ENCODE measurements around the gene VSTM2L. TPM values are rescaled to one million over a fixed set of nuclear protein-coding genes. Genes with fewer than 3 reads are reported as not detected.

The VSTM2L gene
- polyA plus RNA-seq, 2 of the 4 experiments (the other 2 are of a cell fraction) = 2.0 to 5.8 TPM

DNA sequence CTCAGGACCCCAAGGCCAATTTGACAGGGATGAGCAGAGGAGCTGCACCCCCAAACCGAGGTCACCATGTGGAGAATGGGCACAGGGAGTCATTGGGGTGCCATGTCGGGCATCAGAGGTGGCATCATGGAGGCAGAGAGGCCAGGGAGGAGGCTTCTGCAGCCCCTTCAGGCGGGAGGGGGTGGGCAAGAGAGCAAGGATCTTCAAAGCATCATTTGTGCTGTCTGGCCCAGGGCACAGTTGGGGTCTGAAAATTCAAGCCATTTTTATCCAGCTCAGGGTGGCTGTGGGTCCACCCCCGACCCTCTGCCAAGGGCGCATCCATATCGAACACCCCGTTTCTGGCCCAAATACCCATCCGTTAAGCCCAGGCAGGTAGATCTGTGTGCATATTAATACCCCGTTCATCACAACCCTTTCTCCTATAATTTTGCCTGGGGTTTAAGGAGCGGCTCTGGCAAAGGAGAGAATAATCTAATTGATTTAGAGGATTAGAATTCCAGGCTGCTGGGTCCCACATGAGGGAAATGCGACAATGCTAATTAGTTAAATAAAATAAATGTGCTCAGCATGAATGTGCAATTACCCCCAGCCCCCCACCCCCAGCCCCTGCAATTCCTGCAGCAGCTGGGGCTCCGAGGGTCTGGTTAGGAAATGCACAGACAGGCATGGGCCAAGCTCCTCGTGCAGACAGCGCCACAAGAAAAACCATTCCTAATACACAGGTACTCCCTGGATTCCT, 31.9 kb downstream of the VSTM2L start (continued):
- TF ChIP-seq, protein P1, sequence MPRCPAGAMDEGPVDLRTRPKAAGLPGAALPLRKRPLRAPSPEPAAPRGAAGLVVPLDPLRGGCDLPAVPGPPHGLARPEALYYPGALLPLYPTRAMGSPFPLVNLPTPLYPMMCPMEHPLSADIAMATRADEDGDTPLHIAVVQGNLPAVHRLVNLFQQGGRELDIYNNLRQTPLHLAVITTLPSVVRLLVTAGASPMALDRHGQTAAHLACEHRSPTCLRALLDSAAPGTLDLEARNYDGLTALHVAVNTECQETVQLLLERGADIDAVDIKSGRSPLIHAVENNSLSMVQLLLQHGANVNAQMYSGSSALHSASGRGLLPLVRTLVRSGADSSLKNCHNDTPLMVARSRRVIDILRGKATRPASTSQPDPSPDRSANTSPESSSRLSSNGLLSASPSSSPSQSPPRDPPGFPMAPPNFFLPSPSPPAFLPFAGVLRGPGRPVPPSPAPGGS (IDR thresholded peaks at IDR 0.05) = no peak
- TF ChIP-seq MAFK (IDR thresholded peaks at IDR 0.05; ENCODE audit: partially characterized antibody) (no peak), ZSCAN20 (CRISPR knock-in tag; IDR thresholded peaks at IDR 0.05) (no peak), ZFP36 (IDR thresholded peaks at IDR 0.05; ENCODE audit: borderline replicate concordance, partially characterized antibody) (no peak), NR3C1 (IDR thresholded peaks at IDR 0.05) (no peak), KDM1A (IDR thresholded peaks at IDR 0.05; ENCODE audit: low read depth) (no peak)

DNA sequence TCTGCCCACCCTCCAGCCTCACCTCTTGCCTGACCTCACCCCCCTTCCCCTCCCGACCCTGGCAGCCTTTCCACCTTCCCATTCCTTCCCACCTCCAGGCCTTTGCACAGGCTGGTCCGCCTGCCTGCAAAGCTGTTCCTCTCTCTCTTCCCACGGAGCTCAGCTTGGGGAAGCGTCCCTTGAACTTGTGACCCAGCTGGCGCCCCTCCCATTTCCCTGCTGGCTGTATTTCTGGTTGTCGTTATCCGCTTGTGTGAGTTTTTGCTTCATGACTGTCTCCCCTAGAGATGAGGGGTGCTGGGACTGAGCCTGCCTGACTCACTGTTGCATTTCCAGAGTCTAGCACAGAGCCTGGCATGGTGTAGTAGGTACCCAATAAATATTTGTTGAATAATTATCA, 32.5 kb downstream of the VSTM2L start:
- Histone ChIP-seq H3K27ac (no peak overlapping the region), H3K4me3 (no peak overlapping the region), H3K9me3 (no peaks in the 10 kb centered on the region), H3K4me1 (no peaks in the 10 kb centered on the region), H3K4me2 (no peak overlapping the region)
- TF ChIP-seq MAZ (IDR thresholded peaks at IDR 0.05; ENCODE audit: borderline replicate concordance, low read depth, low read length) (no peak), ZSCAN20 (CRISPR knock-in tag; IDR thresholded peaks at IDR 0.05) (no peak), BHLHE40 (IDR thresholded peaks at IDR 0.05; ENCODE audit: low read depth, low read length) (no peak)
- TF ChIP-seq, protein P2, sequence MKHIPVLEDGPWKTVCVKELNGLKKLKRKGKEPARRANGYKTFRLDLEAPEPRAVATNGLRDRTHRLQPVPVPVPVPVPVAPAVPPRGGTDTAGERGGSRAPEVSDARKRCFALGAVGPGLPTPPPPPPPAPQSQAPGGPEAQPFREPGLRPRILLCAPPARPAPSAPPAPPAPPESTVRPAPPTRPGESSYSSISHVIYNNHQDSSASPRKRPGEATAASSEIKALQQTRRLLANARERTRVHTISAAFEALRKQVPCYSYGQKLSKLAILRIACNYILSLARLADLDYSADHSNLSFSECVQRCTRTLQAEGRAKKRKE (CRISPR knock-in tag; IDR thresholded peaks at IDR 0.05; ENCODE audit: low read depth) = no peak
- WGBS (ENCODE audit: missing lambda C conversion rate) = 55% methylated on average over 7 of the region's 7 CpGs
- ATAC-seq (no peak), DNase-seq (ENCODE audit: low read depth in 1 of 2, low spot score in 1 of 2) (no peak), FAIRE-seq (no peak)
- POLR2A ChIA-PET = no interaction called here
- CTCF ChIA-PET = no interaction called here

DNA sequence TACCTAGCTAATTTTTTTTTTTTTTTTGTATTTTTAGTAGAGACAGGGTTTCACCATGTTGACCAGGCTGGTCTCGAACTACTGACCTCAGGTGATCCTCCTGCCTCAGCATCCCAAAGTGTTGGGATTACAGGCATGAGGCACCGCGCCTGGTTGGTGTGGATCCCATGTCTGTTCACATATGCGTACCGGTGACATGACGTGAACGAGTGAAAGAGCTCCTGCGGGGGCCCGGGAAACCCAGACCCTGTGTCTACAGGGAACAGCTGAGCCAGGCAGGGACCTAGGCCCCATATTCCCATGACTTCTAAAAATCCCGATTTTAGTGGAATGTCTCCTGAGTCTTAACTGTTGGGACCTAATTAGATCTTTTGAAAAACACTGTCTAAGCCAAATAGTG, 33.1 kb downstream of the VSTM2L start:
- ChIA-PET POLR2A (no interaction called here), CTCF (no interaction called here)
- Histone ChIP-seq H3K4me2 (no peak overlapping the region), H3K4me3 (no peak overlapping the region), H3K9me3 (no peaks in the 10 kb centered on the region), H3K4me1 (no peaks in the 10 kb centered on the region), H3K27ac (no peak overlapping the region)
- no peak for DNase-seq (ENCODE audit: low read depth in 1 of 2, low spot score in 1 of 2)
- no peak for ATAC-seq
- WGBS (ENCODE audit: missing lambda C conversion rate) = 86% methylated on average over 10 of the region's 10 CpGs
- TF ChIP-seq ZSCAN20 (CRISPR knock-in tag; IDR thresholded peaks at IDR 0.05) (no peak), SMC3 (IDR thresholded peaks at IDR 0.05) (no peak)
- TF ChIP-seq, protein P3, sequence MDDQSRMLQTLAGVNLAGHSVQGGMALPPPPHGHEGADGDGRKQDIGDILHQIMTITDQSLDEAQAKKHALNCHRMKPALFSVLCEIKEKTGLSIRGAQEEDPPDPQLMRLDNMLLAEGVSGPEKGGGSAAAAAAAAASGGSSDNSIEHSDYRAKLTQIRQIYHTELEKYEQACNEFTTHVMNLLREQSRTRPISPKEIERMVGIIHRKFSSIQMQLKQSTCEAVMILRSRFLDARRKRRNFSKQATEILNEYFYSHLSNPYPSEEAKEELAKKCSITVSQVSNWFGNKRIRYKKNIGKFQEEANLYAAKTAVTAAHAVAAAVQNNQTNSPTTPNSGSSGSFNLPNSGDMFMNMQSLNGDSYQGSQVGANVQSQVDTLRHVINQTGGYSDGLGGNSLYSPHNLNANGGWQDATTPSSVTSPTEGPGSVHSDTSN (IDR thresholded peaks at IDR 0.05) = no peak
- FAIRE-seq = no peak

DNA sequence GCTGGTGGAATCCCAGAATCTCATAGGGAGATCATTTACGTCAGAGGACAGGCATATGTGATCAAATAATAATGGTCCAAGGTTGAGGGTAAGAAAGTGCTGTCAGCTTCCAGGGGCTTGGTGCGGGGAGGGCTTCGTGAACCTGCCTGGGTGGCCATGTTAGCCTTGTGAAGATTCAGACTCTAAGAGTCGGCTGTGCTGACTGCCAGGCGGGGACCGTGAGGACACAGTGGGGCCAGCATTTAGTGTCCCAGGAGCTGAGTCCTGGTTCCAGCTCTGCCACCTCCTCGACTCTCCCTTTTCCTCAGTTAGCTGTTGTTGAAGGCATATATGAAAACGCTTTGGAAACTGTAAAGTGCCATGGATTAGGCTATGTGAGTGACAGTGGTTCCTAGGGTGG, 33.5 kb downstream of the VSTM2L start:
- WGBS (ENCODE audit: missing lambda C conversion rate) = 77% methylated on average over 8 of the region's 8 CpGs
- ChIA-PET CTCF (interaction anchor here (1.4 kb wide), 1 partner anchor 121 kb away, joined by 5 read pairs; no protein-coding TSS in a partner anchor), POLR2A (no interaction called here)
- no peak overlapping the region for H3K27ac ChIP-seq
- no peaks in the 10 kb centered on the region for H3K4me1 ChIP-seq
- FAIRE-seq = no peak
- H3K4me3 ChIP-seq = no peak overlapping the region
- ATAC-seq = no peak
- TF ChIP-seq PHF8 (IDR thresholded peaks at IDR 0.05; ENCODE audit: borderline replicate concordance, low read depth) (no peak), CBX8 (IDR thresholded peaks at IDR 0.05) (no peak), MYC (IDR thresholded peaks at IDR 0.05; ENCODE audit: borderline replicate concordance, low read length) (no peak), EHMT2 (IDR thresholded peaks at IDR 0.05; ENCODE audit: low read depth) (no peak), ZNF302 (CRISPR knock-in tag; IDR thresholded peaks at IDR 0.05) (no peak), EHF (CRISPR knock-in tag; IDR thresholded peaks at IDR 0.05) (no peak)
- DNase-seq (ENCODE audit: low read depth in 1 of 2, low spot score in 1 of 2) = no peak
- H3K9me3 ChIP-seq = no peaks in the 10 kb centered on the region
- no peak overlapping the region for H3K4me2 ChIP-seq
